HG03432 (cell line): ENCODE measurements around the gene HOXB1.
"Not testable (repeated sequence)": the region's sequence is repeated elsewhere in the genome, so short reads cannot be mapped to it uniquely, and the experiment has no call there.

Experiments
- ATAC-seq: cut with Tn5 transposase; IDR thresholded peaks from one replicate; pipeline ENCODE4 v1.9.1; 2021; ENCODE audit warnings: mild to moderate bottlenecking, moderate library complexity; ENCODE audit not compliant: unreplicated experiment

Gene HOXB1

DNA sequence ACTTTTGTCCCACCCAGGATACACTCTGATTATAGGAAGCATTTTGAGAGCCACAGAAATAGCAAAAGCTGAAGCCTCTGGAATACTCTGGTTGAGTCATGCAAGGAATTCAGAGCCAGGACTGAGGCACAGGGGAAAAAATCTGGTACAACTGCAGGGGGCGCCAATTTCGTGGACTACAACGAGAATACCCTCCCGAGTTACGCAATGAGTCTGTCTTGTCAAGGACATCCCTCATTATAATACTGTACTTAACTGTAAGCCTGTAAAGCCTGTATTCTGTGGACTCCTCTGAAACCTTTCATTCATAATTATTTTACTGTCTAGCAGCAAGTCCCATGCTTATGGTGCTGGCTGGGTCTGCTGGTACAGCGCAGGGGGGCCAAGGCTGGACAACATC, 7.8 kb downstream of the HOXB1 start:
- ATAC-seq = no peak

DNA sequence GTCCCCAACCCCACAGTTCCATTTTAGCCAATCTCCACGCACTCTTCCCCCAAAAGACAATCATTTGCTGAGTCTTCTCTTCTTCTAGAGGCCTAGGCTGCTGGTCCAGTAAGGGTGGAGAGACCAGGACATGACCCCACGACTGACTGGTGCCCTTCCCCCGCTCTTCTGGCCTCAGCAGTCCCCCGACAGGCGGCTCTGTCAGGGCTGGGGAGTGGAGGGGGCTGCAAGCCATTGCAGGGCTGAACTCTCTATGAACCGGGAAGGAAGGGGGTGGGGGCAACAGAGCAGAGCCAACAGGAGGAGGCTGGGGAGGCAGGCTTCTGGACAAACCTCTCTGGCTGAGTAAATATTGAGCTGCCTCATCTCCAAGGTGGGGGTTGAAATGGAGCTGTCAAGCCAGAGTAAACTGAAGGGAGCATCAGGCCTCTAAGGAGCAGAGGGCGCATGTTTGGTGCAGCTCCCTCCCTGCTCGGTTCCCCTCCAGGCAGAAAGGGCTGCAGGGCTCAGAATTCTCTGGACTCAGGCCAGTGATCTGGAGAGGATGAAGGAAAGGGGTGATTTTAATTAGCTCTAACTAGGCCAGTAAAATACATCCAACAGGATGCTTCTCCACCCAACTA, 8.7 kb downstream of the HOXB1 start:
- no peak for ATAC-seq

DNA sequence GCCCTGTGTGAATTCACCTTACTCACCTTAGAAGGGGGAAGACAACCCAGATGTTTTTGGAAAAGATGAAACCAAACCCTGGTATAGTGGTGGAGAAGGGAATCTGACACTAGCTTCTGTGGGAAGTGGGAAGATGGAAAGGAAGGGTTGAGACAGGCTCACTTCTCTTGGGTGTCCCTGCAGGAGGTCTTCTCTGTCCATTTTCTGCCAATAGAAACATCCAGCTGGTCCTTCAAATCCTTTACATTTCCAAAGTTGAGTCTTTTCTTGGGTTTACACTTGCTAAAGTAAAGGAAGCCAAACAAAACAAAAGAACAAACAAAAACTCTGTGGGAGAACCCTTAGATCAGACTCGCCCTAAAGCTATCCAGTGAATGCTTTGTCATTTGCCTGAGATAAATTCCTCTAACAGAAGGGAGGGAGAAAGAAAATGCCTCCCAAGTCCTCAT, 10.2 kb downstream of the HOXB1 start:
- ATAC-seq = no peak

- ATAC-seq = no peak
Measured at GRCh38 chr17:48519427-48519826, 11.4 kb downstream of the HOXB1 start.

GRCh38 chr17:48517478-48517877, 13.3 kb downstream of the HOXB1 start:
- no peak for ATAC-seq

- no peak for ATAC-seq
Measured at GRCh38 chr17:48515925-48516900, 14.6 kb downstream of the HOXB1 start.

DNA sequence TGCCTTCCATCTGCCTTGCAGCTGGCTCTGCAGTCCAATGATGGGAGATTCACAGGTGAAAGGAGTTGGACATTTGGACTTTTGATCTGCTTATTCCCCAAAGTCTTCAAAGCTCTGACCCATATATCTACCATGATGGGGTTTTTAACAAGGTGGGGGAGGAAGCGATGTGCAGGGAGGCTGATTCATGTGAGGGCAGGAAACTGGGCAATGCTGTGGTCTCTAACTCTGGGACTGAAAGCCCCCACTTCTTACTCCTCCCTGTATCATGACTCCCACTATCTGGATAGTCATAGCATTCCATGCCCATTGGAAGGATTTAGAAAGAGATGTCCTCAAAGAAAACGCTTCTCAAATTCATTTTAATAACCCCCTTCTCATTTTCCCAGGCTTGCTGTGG, 16.3 kb downstream of the HOXB1 start:
- ATAC-seq = no peak

DNA sequence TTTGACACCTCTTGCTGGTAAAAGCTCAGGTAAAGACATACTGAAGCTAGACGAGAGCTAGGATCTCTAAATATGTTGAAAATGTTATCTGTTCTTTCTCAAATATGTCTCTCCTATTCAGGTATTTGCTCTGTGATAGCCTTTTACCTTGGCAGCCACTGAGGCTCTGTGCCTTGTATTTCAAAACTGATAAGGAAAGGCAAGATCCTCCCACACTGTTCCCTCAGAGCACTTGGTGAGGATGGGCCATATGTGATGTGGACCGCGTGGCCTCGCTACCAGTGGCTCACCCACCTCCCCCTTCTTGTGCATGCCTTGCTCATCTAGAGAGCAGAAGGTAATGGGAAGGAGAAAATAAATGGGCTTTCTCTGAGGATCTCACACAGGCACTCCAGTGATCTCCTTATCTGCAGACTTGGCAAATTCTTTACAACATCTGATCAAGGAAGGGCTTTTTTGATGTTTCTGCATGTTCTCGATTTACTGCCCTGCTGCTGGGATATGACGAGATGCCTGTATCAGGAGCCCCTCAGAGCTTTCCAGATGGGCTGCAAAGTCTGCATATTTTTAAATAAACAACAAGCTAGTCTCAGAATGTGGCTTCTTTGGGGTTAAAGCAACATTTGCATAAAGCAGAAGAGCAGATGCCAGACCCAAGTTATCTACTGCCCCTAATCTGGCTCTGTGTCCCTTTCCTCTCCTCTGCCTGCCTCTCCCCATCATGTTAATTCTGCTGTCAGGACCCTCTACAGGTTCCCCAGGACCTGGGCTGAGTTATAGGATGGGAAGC, 16.9 kb downstream of the HOXB1 start:
- no peak for ATAC-seq

GRCh38 chr17:48513097-48513496, 17.7 kb downstream of the HOXB1 start:
- no peak for ATAC-seq

DNA sequence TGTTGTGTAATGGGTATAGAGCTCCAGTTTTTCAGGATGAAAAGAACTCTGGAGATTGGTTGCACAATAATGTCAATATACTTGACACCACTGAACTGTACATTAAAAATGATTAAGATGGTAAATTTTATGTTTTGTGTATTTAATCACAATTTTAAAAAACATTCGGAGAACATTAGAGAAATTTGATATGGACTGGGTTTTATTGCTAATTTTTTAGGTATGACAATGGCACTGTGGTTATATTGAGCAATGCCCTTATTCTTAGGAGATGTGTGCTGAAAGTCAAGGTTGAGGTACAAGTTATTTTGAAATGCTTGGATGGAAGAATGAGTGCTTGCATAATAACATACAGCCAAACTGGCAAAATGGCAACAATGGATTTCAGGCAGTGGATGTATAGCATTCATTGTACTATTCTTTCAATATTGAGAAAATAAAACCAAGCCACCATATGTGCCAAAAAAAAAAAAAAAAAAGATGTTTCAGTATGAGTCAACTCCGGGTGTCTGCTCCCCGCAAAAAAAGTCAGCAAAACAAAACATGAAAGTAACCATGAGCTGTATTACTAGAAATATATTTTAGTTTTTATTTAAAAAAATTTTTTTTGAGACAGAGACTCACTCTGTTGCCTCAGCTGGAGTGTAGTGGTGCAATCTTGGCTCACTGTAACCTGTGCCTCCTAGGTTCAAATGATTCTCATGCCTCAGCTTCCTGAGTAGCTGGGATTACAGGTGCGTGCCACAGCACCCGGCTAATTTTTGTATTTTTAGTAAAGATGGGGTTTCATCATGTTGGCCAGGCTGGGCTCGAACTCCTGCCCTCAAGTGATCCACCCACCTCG, 19.8 kb downstream of the HOXB1 start:
- peak; percentile 54 for ATAC-seq

- no peak for ATAC-seq
Measured at GRCh38 chr17:48510381-48510760, 20.4 kb downstream of the HOXB1 start.

- not testable (repeated sequence) for ATAC-seq
Measured at GRCh38 chr17:48509708-48510107, 21.1 kb downstream of the HOXB1 start.

DNA sequence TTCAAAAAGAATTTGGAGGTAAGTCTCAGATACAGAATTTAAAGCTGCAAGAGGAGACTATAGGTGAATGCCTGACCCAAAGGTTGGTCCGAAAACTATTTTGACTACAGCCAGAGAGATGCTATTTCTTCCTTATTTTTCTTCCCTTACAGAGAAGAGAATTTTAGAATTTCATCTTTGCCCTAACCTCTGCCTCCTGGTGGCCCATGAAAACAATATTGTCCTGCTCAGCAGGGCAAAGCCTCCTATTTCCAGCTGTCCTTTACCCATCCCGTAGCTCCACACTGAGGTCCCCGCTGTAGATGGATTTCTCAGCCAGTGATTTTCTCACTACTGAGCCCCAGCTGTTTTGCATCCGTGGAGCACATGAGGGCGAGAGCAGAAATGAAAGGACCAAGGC, 24.6 kb downstream of the HOXB1 start:
- no peak for ATAC-seq

DNA sequence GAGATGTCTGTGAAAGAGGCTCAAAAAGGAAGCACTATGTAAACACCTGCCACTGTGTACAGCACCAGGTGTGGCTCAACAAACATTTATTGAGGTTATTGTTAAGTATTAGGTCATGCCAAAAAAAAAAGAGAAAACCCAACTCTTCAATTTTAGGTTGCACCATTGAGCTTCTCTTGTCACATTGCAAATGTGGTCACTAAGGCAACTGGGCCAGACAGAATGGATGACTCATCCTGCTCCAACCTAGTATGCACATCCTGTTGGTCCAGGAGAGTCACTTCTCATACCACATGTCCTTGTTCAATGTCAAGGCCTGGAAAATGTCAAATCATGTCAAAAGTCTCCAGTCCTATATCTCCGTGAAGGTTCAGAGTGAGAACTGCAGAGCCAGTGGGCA, 25.0 kb downstream of the HOXB1 start:
- peak; percentile 86 for ATAC-seq

GRCh38 chr17:48504953-48505352, 25.9 kb downstream of the HOXB1 start:
- no peak for ATAC-seq

DNA sequence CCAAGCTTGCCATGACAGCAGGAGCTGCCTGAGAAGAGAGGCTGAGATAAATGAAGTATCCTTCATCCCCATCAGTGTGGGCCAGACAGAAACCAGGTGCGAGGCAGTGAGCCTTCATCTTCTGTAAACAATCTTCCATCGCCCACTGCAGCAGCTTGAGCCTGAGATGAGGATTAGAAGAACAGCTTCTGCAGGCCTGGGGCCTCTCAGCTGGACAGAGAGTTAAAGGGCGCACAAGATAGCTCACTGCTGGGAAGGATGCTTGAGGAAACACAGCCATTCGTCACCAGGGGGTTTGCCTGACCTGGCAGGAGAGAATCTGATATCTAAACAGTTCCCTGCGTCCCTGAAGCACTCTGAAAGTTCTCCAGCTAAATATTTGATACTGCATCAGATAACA, 27.1 kb downstream of the HOXB1 start:
- ATAC-seq = no peak

DNA sequence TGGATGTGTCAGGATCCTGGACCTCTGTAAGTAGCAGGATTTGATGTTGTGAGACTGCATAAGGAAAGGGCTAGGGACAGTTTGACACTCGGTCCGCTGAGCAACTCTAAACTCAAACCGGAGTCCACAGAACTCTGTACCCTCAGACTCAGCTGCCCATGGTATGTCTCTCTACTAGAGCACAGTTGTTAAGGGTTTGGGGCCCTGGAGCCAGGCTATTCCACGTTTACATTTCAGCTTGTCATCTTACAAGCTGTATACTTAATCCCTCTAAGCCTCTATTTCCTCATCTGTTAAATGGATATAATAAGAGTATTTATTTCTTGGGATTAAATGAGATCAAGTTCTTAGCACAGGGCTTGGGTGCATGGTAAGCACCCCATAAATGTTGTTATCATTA, 27.9 kb downstream of the HOXB1 start:
- ATAC-seq = no peak

DNA sequence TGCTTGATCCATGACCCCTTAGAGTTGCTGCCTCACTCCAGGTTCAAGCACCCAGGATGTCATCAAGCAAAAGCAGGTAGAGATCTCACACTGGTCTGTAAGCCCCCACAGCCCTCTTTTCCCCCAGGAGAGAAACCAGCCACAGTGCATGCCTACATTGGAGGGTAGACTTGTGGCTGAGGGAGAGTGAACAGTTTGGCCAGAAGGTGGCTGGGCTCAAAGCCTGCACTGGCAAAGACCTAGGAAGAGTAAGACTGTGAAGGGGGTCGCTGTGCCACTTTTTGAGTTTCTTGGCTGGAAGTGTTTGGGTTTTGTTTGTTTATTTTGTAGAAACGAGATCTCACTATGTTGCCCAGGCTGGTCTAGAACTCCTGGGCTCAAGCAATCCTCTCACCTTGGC, 28.5 kb downstream of the HOXB1 start:
- ATAC-seq = no peak

GRCh38 chr17:48500435-48501426, 30.1 kb downstream of the HOXB1 start:
- ATAC-seq = no peak
